GM12878 (cell line): ENCODE measurements around the gene COA5. TPM values are rescaled to one million over a fixed set of nuclear protein-coding genes. Genes with fewer than 3 reads are reported as not detected.

ENCODE experiments used
- ATAC-seq: fragments of 200-7000 bp; cut with Tn5 transposase; 3 replicates; pipeline ENCODE4 v1.9.1; 2020; ENCODE audit warnings: mild to moderate bottlenecking, moderate library complexity
- BruUV-seq: library from RNA; stranded (reverse); fragments of 400-500 nt; replicated peaks from 2 replicates; lab custom pipeline; 2021; lab: Mats Ljungman, UMichigan
- CTCF ChIA-PET: fragments of 300-600 bp; sonication (Branson Sonifier 250); formaldehyde crosslinking; extraction: SDS; loops from one replicate; lab custom pipeline; 2021; ENCODE audit warnings: inconsistent platforms; lab: Yijun Ruan, JAX
- POLR2A ChIA-PET: fragments of 350-600 bp; formaldehyde crosslinking; extraction: SDS; loops from one replicate; lab custom pipeline; 2021; ENCODE audit warnings: inconsistent platforms; lab: Charles Lee
- RAD21 ChIA-PET: fragments of 300-600 bp; sonication (Branson Sonifier 250); formaldehyde crosslinking; loops from one replicate; lab custom pipeline; 2023; ENCODE audit warnings: antibody characterized with exemption; ENCODE audit not compliant: unreplicated experiment; lab: Charles Lee
- SMC1A ChIA-PET: fragments of 300-600 bp; sonication (Branson Sonifier 250); formaldehyde crosslinking; loops from one replicate; lab custom pipeline; 2023; ENCODE audit not compliant: unreplicated experiment, uncharacterized antibody; lab: Charles Lee
- DNase-seq: peaks from one replicate; pipeline ENCODE4 v3.0.0-alpha.2; 2011; ENCODE audit warnings: low read depth, low spot score
- FAIRE-seq: peaks from 3 replicates; lab custom pipeline; 2011; peaks lifted over from hg19 to GRCh38; lab: Jason Lieb, UNC
- H2AFZ ChIP-seq: 2 replicates; pipeline ENCODE4 v1.6.0; 2011; ENCODE audit warnings: low read depth, low read length, control low read depth; ENCODE audit not compliant: control insufficient read depth
- H3K27ac ChIP-seq: 2 replicates; pipeline ENCODE4 v1.5.1; 2011; ENCODE audit warnings: control low read depth; ENCODE audit not compliant: control insufficient read depth, insufficient read depth
- H3K27me3 ChIP-seq, 2 experiments: replicated peaks in 1 of 2; 2 replicates each; pipeline versions ENCODE4 v1.6.0 to v1.6.1; 2011; ENCODE audit warnings: low read length in 1 of 2; ENCODE audit not compliant: control insufficient read depth in 2 of 2, insufficient read depth in 2 of 2
- H3K36me3 ChIP-seq, 2 experiments: 2 replicates each; pipeline ENCODE4 v1.5.1; 2011; ENCODE audit warnings: low read length in 1 of 2; ENCODE audit not compliant: control insufficient read depth in 2 of 2, insufficient read depth in 2 of 2
- H3K4me1 ChIP-seq: 2 replicates; pipeline ENCODE4 v1.6.1; 2011; ENCODE audit warnings: mild to moderate bottlenecking, low read length, moderate library complexity, mixed read lengths; ENCODE audit not compliant: control insufficient read depth, insufficient read depth
- H3K4me2 ChIP-seq: 2 replicates; pipeline ENCODE4 v1.6.0; 2011; ENCODE audit warnings: control low read depth; ENCODE audit not compliant: control insufficient read depth, insufficient read depth
- H3K4me3 ChIP-seq: fragments of 200-600 bp; sonication (generic); 2 replicates; pipeline ENCODE4 v1.5.1; 2016
- H3K79me2 ChIP-seq: 2 replicates; pipeline ENCODE4 v1.6.0; 2011; ENCODE audit warnings: low read length; ENCODE audit not compliant: control insufficient read depth, insufficient read depth
- H3K9ac ChIP-seq: 2 replicates; pipeline ENCODE4 v1.8.0; 2011; ENCODE audit warnings: low read length, control low read depth, mixed read lengths; ENCODE audit not compliant: control insufficient read depth, insufficient read depth
- H3K9me3 ChIP-seq: replicated peaks from 3 replicates; pipeline ENCODE4 v1.5.1; 2011; ENCODE audit warnings: mild to moderate bottlenecking, low read length; ENCODE audit not compliant: control insufficient read depth, insufficient read depth
- H4K20me1 ChIP-seq: 2 replicates; pipeline ENCODE4 v1.6.0; 2011; ENCODE audit not compliant: control insufficient read depth, insufficient read depth
- BMI1 ChIP-seq: fragments of 450-650 bp; IDR thresholded peaks from 2 replicates; pipeline ENCODE4 v1.6.1; 2016; ENCODE audit warnings: mild to moderate bottlenecking, moderate library complexity, borderline replicate concordance
- CREM ChIP-seq: IDR thresholded peaks from 2 replicates; pipeline ENCODE4 v1.6.1; 2014; ENCODE audit warnings: antibody characterized with exemption, low read depth
- EED ChIP-seq: sonication (generic); IDR thresholded peaks from 2 replicates; pipeline ENCODE4 v1.6.1; 2016; ENCODE audit warnings: antibody characterized with exemption, low read depth
- KAT2A ChIP-seq: conservative IDR thresholded peaks from 2 replicates; pipeline ENCODE4 v1.6.1; 2011; ENCODE audit warnings: low read depth, low read length; ENCODE audit not compliant: control insufficient read depth
- MEF2A ChIP-seq: IDR thresholded peaks from 2 replicates; pipeline ENCODE4 v1.6.1; 2011; ENCODE audit warnings: low read depth, mild to moderate bottlenecking, low read length, moderate library complexity; ENCODE audit not compliant: insufficient read depth
- NBN ChIP-seq: fragments of 450-650 bp; IDR thresholded peaks from 2 replicates; pipeline ENCODE4 v1.6.1; 2016
- PML ChIP-seq: IDR thresholded peaks from 2 replicates; pipeline ENCODE4 v1.6.1; 2012; ENCODE audit warnings: low read length, inconsistent platforms
- RAD21 ChIP-seq: IDR thresholded peaks from 2 replicates; pipeline ENCODE4 v1.6.1; 2011; ENCODE audit warnings: mild to moderate bottlenecking, low read depth, low read length, moderate library complexity; ENCODE audit not compliant: insufficient read depth
- RB1 ChIP-seq: fragments of 450-650 bp; formaldehyde crosslinking; IDR thresholded peaks from 2 replicates; pipeline ENCODE4 v1.6.1; 2017; ENCODE audit warnings: mild to moderate bottlenecking, borderline replicate concordance
- RUNX3 ChIP-seq: IDR thresholded peaks from 2 replicates; pipeline ENCODE4 v1.6.1; 2012; ENCODE audit warnings: low read length, inconsistent platforms
- SP1 ChIP-seq: IDR thresholded peaks from one replicate; pipeline ENCODE4 v1.6.1; 2011; ENCODE audit warnings: low read depth, low read length
- SPI1 ChIP-seq: IDR thresholded peaks from 2 replicates; pipeline ENCODE4 v1.6.1; 2011; ENCODE audit warnings: low read depth, mild to moderate bottlenecking, low read length, moderate library complexity, borderline replicate concordance; ENCODE audit not compliant: insufficient read depth
- SRF ChIP-seq, 2 experiments: IDR thresholded peaks; 2 replicates each; pipeline ENCODE4 v1.6.1; 2011; ENCODE audit warnings: low read depth in 2 of 2, low read length in 2 of 2, mild to moderate bottlenecking in 1 of 2, moderate library complexity in 1 of 2
- STAT1 ChIP-seq: fragments of 450-650 bp; conservative IDR thresholded peaks from 2 replicates; pipeline ENCODE4 v1.6.1; 2014; ENCODE audit warnings: antibody characterized with exemption, mild to moderate bottlenecking
- TCF12 ChIP-seq: IDR thresholded peaks from 2 replicates; pipeline ENCODE4 v1.6.1; 2011; ENCODE audit warnings: low read depth, mild to moderate bottlenecking, low read length
- YY1 ChIP-seq: IDR thresholded peaks from 2 replicates; pipeline ENCODE4 v1.6.1; 2011; ENCODE audit warnings: low read depth, mild to moderate bottlenecking, low read length
- WGBS: methylation state at CpG from one replicate; pipeline ENCODE4 v1.1.6; 2016; ENCODE audit warnings: low lambda C conversion rate; ENCODE audit not compliant: insufficient replicate concordance, insufficient coverage; ENCODE audit errors: missing lambda C conversion rate; 5-methylcytosine and 5-hydroxymethylcytosine counted together
- in situ Hi-C: fragments of 300-500 bp; cut with MboI; formaldehyde crosslinking; loops from 9 replicates; pipeline ENCODE4 v1.14.3; 2018; ENCODE audit warnings: mixed read lengths
- intact Hi-C: fragments of 100-400 bp; cut with micrococcal nuclease; formaldehyde crosslinking; loops from one replicate; pipeline ENCODE4 v1.14.2; 2022; ENCODE audit not compliant: unreplicated experiment
- polyA plus RNA-seq, 11 experiments: library from polyadenylated mRNA; depleted of rRNA in 4 of 11; unstranded in 6 of 11; stranded (reverse) in 5 of 11; fragments of >200 nt; fragmentation: Nextera tagmentation in 4 of 11; fragmentation: Illumina TruSeq in 1 of 11; extraction: Ambion mirVana in 4 of 11; extraction: Trizol in 1 of 11; gene quantifications; 1 replicate in 1 of 11; 2 replicates in 10 of 11; pipeline versions ENCODE4 v1.2.1 to v1.2.3, GENCODE V29; 2011 to 2016; ENCODE audit warnings: inconsistent platforms in 2 of 11, missing spikeins in 2 of 11, low read depth in 1 of 11
- total RNA-seq, 4 experiments: library from RNA; depleted of rRNA in 3 of 4; stranded (reverse); fragments of >200 nt in 3 of 4; fragmentation: Illumina TruSeq in 1 of 4; extraction: Trizol in 1 of 4; gene quantifications; 2 replicates each; pipeline versions ENCODE4 v1.2.1 to v1.2.3, GENCODE V29; 2013 to 2021
- TF ChIP-seq, protein P1 (sequence below): fragments of 450-650 bp; formaldehyde crosslinking; IDR thresholded peaks from 2 replicates; pipeline ENCODE4 v1.4.0; 2022; ENCODE audit warnings: mild to moderate bottlenecking, moderate library complexity
- TF ChIP-seq, protein P2 (sequence below): IDR thresholded peaks from 2 replicates; pipeline ENCODE4 v1.6.1; 2011; ENCODE audit warnings: low read depth, mild to moderate bottlenecking, low read length, moderate library complexity, borderline replicate concordance; ENCODE audit errors: extremely low read depth

The COA5 gene
- total and polyA plus RNA-seq, 10 of the 15 experiments (the other 5 are each of a cell fraction or from before 2014, with no cell fraction given): 20.7 to 63.3 (median 37.9) TPM

DNA sequence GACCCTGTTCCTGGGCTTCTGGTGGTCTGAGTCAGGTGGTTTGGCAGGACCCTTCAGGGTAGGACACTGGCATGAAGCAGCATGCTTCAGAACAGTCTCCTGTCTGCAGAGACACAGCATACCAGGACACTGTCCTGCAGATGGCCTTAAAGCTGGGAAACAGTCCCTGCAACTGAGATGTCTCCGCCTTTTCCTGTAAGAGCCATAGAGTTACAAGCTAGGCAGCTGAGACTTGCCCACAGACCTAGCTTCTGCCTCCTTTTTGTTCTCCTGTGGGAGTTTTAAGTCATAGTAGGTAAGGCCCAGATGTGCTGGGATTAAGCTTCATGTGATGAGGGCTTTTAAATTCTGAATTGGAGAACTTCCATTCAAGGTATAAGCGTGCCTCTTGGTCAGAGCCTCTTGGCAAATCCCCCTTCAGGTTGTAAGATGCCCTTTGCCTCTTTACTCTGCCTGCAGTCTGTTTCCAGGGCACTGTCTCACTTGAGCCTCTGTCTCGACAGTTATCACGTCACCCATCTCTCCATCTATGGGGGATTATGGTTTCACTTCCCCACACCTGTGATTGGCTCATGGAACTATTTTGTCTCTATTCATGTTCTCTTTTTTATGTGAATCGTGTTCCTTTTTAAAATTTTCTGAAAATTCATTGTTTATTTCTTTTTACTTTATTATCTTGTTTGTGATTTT is 51.8 kb downstream of the COA5 start (continued):
- TF ChIP-seq EED: 0 out of 2 replicates have a peak, but pooled peaks have one; percentile 59
- no peak for TF ChIP-seq TCF12
- TF ChIP-seq SPI1: peak; percentile 97
- TF ChIP-seq RUNX3: peak; percentile 31; the same call in 1 of the 2 replicates
- TF ChIP-seq CREM: peak; percentile 87
- TF ChIP-seq SRF (IDR thresholded peaks at IDR 0.05; ENCODE audit: low read depth in 2 of 2, low read length in 2 of 2): 0 out of 4 replicates have a peak, but pooled peaks of 1 of the 2 experiments have one; percentile 19

DNA sequence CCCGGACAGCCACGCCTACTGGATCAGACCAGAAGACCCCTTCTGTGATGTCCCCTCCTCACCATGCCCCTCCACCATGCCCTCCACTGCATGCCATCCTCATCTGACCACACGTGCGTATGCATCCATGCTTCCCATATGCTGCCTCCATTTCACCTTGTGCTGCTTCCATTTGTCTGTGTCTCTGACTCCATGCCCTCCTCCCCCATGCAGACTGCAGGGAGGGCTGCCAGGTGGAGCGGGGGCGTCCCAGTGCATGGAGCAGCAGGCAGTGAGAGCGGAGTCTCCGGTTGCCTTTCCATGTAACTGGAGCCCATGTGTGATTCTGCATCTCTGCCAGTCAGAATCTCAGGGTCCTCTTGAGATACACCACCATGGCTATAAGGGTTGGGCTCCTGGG is 52.6 kb downstream of the COA5 start:
- DNase-seq (no peak), ATAC-seq (no peak), FAIRE-seq (no peak)
- Histone ChIP-seq H3K9me3 (no peaks in the 10 kb centered on the region), H3K4me2 (no peak overlapping the region), H2AFZ (no peak overlapping the region), H3K79me2 (no peaks in the 10 kb centered on the region), H3K4me3 (no peak overlapping the region), H3K36me3 (peaks cover 40 to 48% of the 10 kb centered on the region in 2 experiments), H3K9ac (no peak overlapping the region), H3K27ac (no peak overlapping the region), H3K4me1 (peaks cover 29% of the 10 kb centered on the region), H3K27me3 (no peaks in the 10 kb centered on the region), H4K20me1 (no peaks in the 10 kb centered on the region)
- WGBS: 83% methylated on average over 8 of the region's 8 CpGs
- SMC1A ChIA-PET: interaction anchor here (1.5 to 2.1 kb wide), 2 partner anchors 83 to 102 kb away, joined by 3 to 9 read pairs; no protein-coding TSS in a partner anchor
- intact Hi-C loops: no loop called here
- RAD21 ChIA-PET: interaction anchor here (1.5 kb wide), 1 partner anchor 70 kb away, joined by 3 read pairs; no protein-coding TSS in a partner anchor
- no TSS peak for BruUV-seq
- in situ Hi-C loops: no loop called here
- POLR2A ChIA-PET: interaction anchor here (1.4 kb wide), 1 partner anchor 9 kb away, joined by 4 read pairs; no protein-coding TSS in a partner anchor
- CTCF ChIA-PET: no interaction called here
- TF ChIP-seq NBN (no peak), RB1 (no peak), KAT2A (no peak), RAD21 (no peak), CREM (no peak), BMI1 (no peak), YY1 (no peak), MEF2A (no peak), SP1 (no peak), PML (no peak), STAT1 (no peak), SPI1 (no peak)
- TF ChIP-seq, protein P1, sequence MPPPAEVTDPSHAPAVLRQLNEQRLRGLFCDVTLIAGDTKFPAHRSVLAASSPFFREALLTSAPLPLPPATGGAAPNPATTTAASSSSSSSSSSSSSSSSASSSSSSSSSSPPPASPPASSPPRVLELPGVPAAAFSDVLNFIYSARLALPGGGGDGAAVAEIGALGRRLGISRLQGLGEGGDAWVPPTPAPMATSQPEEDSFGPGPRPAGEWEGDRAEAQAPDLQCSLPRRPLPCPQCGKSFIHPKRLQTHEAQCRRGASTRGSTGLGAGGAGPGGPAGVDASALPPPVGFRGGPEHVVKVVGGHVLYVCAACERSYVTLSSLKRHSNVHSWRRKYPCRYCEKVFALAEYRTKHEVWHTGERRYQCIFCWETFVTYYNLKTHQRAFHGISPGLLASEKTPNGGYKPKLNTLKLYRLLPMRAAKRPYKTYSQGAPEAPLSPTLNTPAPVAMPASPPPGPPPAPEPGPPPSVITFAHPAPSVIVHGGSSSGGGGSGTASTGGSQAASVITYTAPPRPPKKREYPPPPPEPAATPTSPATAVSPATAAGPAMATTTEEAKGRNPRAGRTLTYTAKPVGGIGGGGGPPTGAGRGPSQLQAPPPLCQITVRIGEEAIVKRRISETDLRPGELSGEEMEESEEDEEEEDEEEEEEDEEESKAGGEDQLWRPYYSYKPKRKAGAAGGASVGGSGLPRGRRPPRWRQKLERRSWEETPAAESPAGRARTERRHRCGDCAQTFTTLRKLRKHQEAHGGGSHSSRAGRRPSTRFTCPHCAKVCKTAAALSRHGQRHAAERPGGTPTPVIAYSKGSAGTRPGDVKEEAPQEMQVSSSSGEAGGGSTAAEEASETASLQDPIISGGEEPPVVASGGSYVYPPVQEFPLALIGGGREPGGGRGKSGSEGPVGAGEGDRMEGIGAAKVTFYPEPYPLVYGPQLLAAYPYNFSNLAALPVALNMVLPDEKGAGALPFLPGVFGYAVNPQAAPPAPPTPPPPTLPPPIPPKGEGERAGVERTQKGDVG (CRISPR knock-in tag): no peak
- TF ChIP-seq, protein P2, sequence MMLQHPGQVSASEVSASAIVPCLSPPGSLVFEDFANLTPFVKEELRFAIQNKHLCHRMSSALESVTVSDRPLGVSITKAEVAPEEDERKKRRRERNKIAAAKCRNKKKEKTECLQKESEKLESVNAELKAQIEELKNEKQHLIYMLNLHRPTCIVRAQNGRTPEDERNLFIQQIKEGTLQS: no peak
